GM19455 (cell line): ENCODE results near the gene PRPS2.

ENCODE experiments used
- ATAC-seq: cut with Tn5 transposase; IDR thresholded peaks from one replicate; pipeline ENCODE4 v1.9.1; 2021; ENCODE audit not compliant: unreplicated experiment

The PRPS2 gene

DNA sequence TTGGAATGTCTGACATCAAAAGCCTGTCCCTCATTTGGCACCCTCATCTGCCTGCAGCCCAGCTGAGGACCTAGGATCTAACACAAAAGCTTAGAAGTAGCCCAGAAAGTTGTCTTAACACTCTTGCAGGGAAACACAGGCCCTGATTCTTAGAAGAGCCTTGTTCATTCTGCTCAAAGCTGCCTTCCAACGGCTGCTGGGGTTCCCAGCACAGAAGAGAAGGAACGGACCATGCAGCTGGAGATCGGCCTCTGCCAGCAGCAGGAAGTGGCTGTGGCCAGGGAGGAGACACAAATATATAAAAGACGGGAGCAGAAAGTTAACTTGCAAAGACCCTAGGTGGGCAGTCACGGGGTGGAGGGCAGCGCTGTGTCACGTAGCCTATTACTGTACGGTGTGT is 20.4 kb downstream of the PRPS2 start:
- ATAC-seq, result no peak

DNA sequence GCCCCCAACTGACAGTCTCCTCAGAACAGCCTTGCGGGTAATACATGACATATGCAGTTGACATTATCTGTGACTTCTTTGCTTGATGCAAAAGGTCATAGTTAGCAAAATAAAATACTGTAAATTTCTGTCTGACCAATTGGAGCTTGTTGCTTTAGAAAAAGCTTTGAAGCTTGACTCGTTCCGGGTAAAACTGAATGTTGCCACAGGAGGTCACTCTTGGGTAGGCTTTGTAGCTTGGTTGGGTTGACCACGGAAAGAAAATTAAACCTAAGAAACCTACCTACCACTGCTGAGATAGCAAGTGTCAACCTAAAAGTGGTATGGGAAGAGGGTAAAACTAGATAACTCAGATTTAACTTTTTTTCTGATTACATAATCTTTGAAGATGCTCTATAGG is 23.2 kb downstream of the PRPS2 start:
- peak; percentile 81 for ATAC-seq

DNA sequence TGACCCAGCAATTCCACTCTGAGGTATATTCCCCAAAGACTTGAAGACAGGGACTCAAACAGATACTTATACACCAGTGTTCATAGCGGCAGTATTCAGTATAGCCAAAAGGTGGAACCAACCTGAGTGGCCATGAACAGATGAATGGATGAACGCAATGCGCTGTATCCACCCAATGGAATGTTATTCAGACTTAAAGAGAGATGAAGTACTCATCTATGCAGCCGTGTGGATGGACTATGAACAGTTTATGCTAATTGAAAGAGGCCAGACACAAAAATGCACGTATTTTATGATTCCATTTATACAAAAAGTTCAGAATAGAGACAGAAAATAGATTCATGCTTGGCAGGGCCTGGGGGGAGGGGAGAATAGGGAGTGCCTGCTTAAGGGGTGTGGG is 26.3 kb downstream of the PRPS2 start:
- ATAC-seq, result no peak

DNA sequence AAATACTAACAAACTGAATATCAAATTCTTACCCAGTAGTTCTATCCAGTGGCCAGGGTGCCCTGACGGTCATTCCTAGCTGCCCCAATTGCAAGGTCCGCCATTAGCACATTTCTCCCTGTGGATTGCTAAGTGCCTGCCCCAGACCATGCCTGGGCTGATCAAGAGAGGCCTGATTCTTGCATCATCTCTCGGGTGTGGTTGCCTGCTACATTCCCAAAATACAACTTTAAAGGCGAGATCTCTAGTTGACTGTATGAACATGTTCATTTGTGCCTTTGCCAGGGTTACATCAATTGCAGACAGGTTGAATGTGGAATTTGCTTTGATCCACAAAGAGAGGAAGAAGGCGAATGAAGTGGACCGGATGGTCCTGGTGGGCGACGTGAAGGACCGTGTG is 28.0 kb downstream of the PRPS2 start:
- no peak for ATAC-seq

DNA sequence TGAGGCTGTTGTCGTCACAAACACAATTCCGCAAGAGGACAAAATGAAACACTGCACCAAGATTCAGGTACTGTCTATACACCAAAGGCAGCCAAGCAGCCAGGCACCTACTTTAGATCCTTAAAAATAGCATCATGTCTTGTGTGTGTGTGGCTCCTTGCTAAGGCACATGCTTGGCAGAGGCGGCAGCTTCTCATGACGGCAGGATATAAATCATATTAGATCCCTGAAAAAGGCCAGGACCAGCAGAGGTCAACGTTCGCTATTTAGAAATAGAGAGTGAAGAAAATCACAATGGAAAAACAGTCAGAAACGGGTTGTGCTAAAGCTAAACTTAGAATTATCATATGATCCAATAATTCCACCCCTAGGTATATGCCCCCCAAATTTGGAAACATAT is 29.5 kb downstream of the PRPS2 start:
- ATAC-seq, result no peak

DNA sequence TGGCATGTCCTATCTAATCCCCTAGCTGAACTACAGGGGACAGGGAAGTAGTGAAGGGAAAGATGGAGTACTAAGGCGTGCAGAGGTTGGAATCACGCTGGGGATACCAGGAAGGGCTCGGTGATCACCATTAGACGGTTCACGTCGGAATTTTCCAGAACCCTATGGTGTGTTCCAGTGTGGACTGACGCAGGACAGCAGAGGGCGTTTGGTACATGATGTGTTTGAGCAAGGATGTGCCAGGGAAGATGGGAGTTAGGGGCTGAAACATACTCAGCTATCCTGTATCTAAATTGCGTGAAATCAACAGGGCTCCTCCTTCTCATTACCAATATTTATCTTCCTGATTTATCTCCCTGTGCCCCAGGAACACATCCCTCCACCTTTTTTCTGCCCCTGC is 33.7 kb downstream of the PRPS2 start:
- no peak for ATAC-seq

DNA sequence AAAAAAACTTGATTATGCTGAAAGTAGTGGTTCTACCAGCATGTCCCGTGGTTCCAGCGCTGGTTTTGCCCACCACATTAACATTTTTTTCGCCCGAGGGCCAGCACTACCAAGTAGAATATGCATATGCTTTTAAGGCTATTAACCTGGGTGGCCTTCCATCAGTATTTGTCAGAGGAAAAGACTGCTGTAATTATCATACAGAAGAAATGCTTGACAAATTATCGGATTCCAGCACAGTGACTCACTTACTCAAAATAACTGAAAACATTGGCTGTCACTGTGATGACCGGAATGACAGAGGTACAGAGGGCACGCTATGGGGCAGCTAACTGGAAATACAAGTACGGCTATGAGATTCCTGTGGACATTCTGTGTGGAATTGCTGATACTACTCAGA is 34.6 kb downstream of the PRPS2 start:
- ATAC-seq, result no peak

DNA sequence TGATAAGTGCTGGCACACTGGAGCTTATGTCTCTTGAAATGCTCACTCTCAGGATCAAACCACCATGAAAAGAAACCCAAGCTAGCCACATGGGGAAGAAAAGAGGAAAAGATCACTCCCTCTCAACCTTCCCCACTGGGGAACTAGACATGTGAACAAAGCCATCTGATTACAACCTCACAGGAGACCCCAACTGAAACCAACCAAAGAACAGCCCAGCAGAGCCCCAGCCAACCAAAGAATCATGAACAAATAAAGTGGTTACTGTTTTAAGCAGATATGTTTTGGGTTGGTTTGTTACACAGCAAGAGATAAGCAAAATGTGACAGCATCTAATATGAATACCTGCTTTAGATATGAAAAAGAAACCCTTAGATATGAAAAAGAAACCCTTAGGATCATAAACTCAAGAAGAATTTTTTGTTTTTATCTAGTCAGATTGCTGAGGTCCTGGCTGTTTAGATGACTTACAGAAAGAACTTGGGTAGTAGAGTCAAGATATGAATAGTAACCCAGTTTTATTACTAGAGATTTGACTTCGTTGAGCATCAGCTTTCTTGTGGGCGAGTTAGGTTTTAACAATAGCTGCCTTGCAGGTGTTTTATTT is 52.0 kb downstream of the PRPS2 start:
- ATAC-seq, result peak; percentile 6

- ATAC-seq, result peak; percentile 96
These were observed 52.6 kb downstream of the PRPS2 start for GRCh38 chrX:12843668-12844279.

DNA sequence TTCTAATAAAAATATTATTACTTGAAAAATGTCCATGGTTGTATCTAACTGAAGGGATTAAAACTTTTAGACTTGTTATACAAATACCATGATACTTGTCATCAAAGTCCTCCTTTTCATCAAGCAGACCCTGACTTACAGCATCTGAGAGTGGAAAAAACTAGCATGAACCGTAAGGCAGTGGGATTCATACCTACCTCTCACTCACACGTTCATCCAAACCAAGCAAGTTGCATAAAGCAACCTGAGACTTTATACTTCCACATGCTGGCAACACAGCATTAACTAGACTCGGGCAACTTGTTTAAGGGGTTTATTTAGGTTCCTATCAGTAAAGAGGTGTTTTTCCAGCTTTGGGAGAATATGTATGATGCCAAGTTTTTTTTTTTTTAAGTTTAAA is 53.1 kb downstream of the PRPS2 start:
- peak; percentile 41 for ATAC-seq

- no peak for ATAC-seq
These were observed 74.1 kb downstream of the PRPS2 start for GRCh38 chrX:12865359-12865758.

GRCh38 chrX:12866451-12867377 is 75.5 kb downstream of the PRPS2 start, which contains the start of gene TLR7:
Gene TLR7 (plus strand): TSS chrX:12867072. CDS start chrX:12867579, 507 bp downstream.
- no peak for ATAC-seq

GRCh38 chrX:12867685-12868084 is 76.5 kb downstream of the PRPS2 start:
- no peak for ATAC-seq

- peak; percentile 57 for ATAC-seq
These were observed 77.5 kb downstream of the PRPS2 start for GRCh38 chrX:12868747-12869146.

GRCh38 chrX:12871257-12871656 is 80.0 kb downstream of the PRPS2 start:
- ATAC-seq, result no peak

GRCh38 chrX:12872741-12873140 is 81.5 kb downstream of the PRPS2 start:
- no peak for ATAC-seq
